H9 (cell line): Measurements from ENCODE around the gene PLCH2. TPM values are rescaled to one million over a fixed set of nuclear protein-coding genes. Genes with fewer than 3 reads are reported as not detected.

ENCODE experiments used
- DNase-seq: peaks from one replicate; pipeline ENCODE4 v3.0.0-alpha.2; 2017
- H2AFZ ChIP-seq: one replicate; pipeline ENCODE4 v1.6.1; 2013; ENCODE audit warnings: mild to moderate bottlenecking, low read length, control low read depth, moderate library complexity
- H2AK5ac ChIP-seq: 2 replicates; pipeline ENCODE4 v1.6.1; 2013; ENCODE audit warnings: low read length, control low read depth, mixed read lengths; ENCODE audit not compliant: insufficient read length
- H2BK120ac ChIP-seq: one replicate; pipeline ENCODE4 v1.6.1; 2013; ENCODE audit warnings: low read depth, mild to moderate bottlenecking, low read length, control low read depth, inconsistent platforms; ENCODE audit not compliant: poor library complexity, severe bottlenecking
- H2BK12ac ChIP-seq: 2 replicates; pipeline ENCODE4 v1.6.1; 2013; ENCODE audit warnings: low read length, control low read depth, mixed read lengths, low read depth; ENCODE audit not compliant: insufficient read length
- H2BK15ac ChIP-seq: 2 replicates; pipeline ENCODE4 v1.6.1; 2013; ENCODE audit warnings: low read depth, low read length, control low read depth
- H2BK20ac ChIP-seq: one replicate; pipeline ENCODE4 v1.6.1; 2013; ENCODE audit warnings: low read depth, mild to moderate bottlenecking, low read length, control low read depth, inconsistent platforms; ENCODE audit not compliant: poor library complexity, severe bottlenecking
- H2BK5ac ChIP-seq: 2 replicates; pipeline ENCODE4 v1.6.1; 2013; ENCODE audit warnings: low read length, control low read depth, mixed read lengths; ENCODE audit not compliant: insufficient read length
- H3K14ac ChIP-seq: 2 replicates; pipeline ENCODE4 v1.6.1; 2013; ENCODE audit warnings: low read length, control low read depth; ENCODE audit not compliant: insufficient read depth
- H3K18ac ChIP-seq: 2 replicates; pipeline ENCODE4 v1.6.1; 2013; ENCODE audit warnings: low read depth, mild to moderate bottlenecking, mixed read lengths, low read length, control low read depth; ENCODE audit not compliant: insufficient read length
- H3K23ac ChIP-seq: 2 replicates; pipeline ENCODE4 v1.6.1; 2013; ENCODE audit warnings: low read length, control low read depth, mixed read lengths, low read depth; ENCODE audit not compliant: insufficient read length
- H3K23me2 ChIP-seq: 2 replicates; pipeline ENCODE4 v1.6.1; 2013; ENCODE audit warnings: low read depth, mild to moderate bottlenecking, mixed read lengths, low read length, control low read depth; ENCODE audit not compliant: insufficient read length, poor library complexity, severe bottlenecking
- H3K27ac ChIP-seq: 2 replicates; pipeline ENCODE4 v1.5.1; 2013; ENCODE audit warnings: low read length, control low read depth, mixed read lengths, low read depth; ENCODE audit not compliant: insufficient read length
- H3K27me3 ChIP-seq: 2 replicates; pipeline ENCODE4 v1.6.1; 2013; ENCODE audit warnings: low read length, control low read depth, inconsistent platforms; ENCODE audit not compliant: insufficient read depth
- H3K4ac ChIP-seq: 2 replicates; pipeline ENCODE4 v1.6.1; 2013; ENCODE audit warnings: low read depth, mild to moderate bottlenecking, control low read depth, inconsistent platforms, low read length, moderate library complexity
- H3K4me1 ChIP-seq: 2 replicates; pipeline ENCODE4 v1.6.1; 2013; ENCODE audit warnings: low read length, control low read depth, inconsistent platforms; ENCODE audit not compliant: insufficient read depth
- H3K4me2 ChIP-seq: 2 replicates; pipeline ENCODE4 v1.6.1; 2013; ENCODE audit warnings: low read length, control low read depth, mixed read lengths; ENCODE audit not compliant: insufficient read length, insufficient read depth
- H3K56ac ChIP-seq: 2 replicates; pipeline ENCODE4 v1.6.1; 2013; ENCODE audit warnings: low read depth, mild to moderate bottlenecking, mixed read lengths, low read length, control low read depth; ENCODE audit not compliant: insufficient read length
- H3K79me1 ChIP-seq: 2 replicates; pipeline ENCODE4 v1.6.1; 2013; ENCODE audit warnings: low read depth, mild to moderate bottlenecking, moderate library complexity, low read length, control low read depth, inconsistent platforms; ENCODE audit not compliant: insufficient read depth, poor library complexity, severe bottlenecking
- H3K79me2 ChIP-seq: 2 replicates; pipeline ENCODE4 v1.6.1; 2013; ENCODE audit warnings: low read length, control low read depth, inconsistent platforms; ENCODE audit not compliant: insufficient read depth
- H3K9ac ChIP-seq: 2 replicates; pipeline ENCODE4 v1.6.1; 2013; ENCODE audit warnings: low read length, control low read depth, mixed read lengths; ENCODE audit not compliant: insufficient read length; ENCODE audit errors: extremely low read depth
- H3K9me3 ChIP-seq: one replicate; pipeline ENCODE4 v1.6.1; 2013; ENCODE audit warnings: low read depth, low read length, inconsistent platforms; ENCODE audit not compliant: control insufficient read depth
- H3T11ph ChIP-seq: one replicate; pipeline ENCODE4 v1.6.1; 2013; ENCODE audit warnings: mild to moderate bottlenecking, low read length, control low read depth, inconsistent platforms
- H4K20me1 ChIP-seq: one replicate; pipeline ENCODE4 v1.6.1; 2013; ENCODE audit not compliant: control insufficient read depth, insufficient read length, insufficient read depth
- H4K5ac ChIP-seq: 2 replicates; pipeline ENCODE4 v1.6.1; 2013; ENCODE audit warnings: low read depth, mild to moderate bottlenecking, mixed read lengths, low read length, control low read depth; ENCODE audit not compliant: insufficient read length
- H4K8ac ChIP-seq: replicated peaks from 2 replicates; pipeline ENCODE4 v1.6.1; 2013; ENCODE audit warnings: low read length, control low read depth, mixed read lengths, low read depth; ENCODE audit not compliant: insufficient read length
- H4K91ac ChIP-seq: 2 replicates; pipeline ENCODE4 v1.6.1; 2013; ENCODE audit warnings: low read depth, mild to moderate bottlenecking, moderate library complexity, mixed read lengths, low read length, control low read depth; ENCODE audit not compliant: insufficient read length
- H3K27ac Mint-ChIP-seq, 3 experiments: 2 replicates in 2 of 3; 3 replicates in 1 of 3; pipeline ENCODE4 v1.8.0; 2020 to 2021; ENCODE audit warnings: mixed read lengths in 3 of 3, mild to moderate bottlenecking in 1 of 3, moderate library complexity in 1 of 3
- H3K27me3 Mint-ChIP-seq: 2 replicates; pipeline ENCODE4 v1.8.0; 2021; ENCODE audit warnings: low read depth, mild to moderate bottlenecking, moderate library complexity, mixed read lengths
- H3K36me3 Mint-ChIP-seq, 3 experiments: 2 replicates in 2 of 3; 3 replicates in 1 of 3; pipeline ENCODE4 v1.8.0; 2020 to 2021; ENCODE audit warnings: low read depth in 3 of 3, mixed read lengths in 3 of 3; ENCODE audit not compliant: insufficient read depth in 1 of 3
- H3K4me1 Mint-ChIP-seq, 2 experiments: 2 replicates each; pipeline ENCODE4 v1.8.0; 2020; ENCODE audit warnings: mixed read lengths in 2 of 2
- H3K4me3 Mint-ChIP-seq, 2 experiments: 2 replicates in 1 of 2; 3 replicates in 1 of 2; pipeline ENCODE4 v1.8.0; 2020 to 2021; ENCODE audit warnings: mild to moderate bottlenecking in 2 of 2, mixed read lengths in 2 of 2, moderate library complexity in 1 of 2
- H3K9me3 Mint-ChIP-seq, 2 experiments: 2 replicates in 1 of 2; 3 replicates in 1 of 2; pipeline ENCODE4 v1.8.0; 2020; ENCODE audit warnings: mild to moderate bottlenecking in 2 of 2, mixed read lengths in 2 of 2, moderate library complexity in 1 of 2
- CTCF ChIP-seq: fragments of 200-600 bp; sonication (generic); conservative IDR thresholded peaks from 3 replicates; pipeline ENCODE4 v1.8.0; 2021; ENCODE audit warnings: antibody characterized with exemption, mild to moderate bottlenecking
- WGBS: extraction: QIAGEN DNeasy Blood & Tissue Kit; methylation state at CpG from one replicate; pipeline ENCODE4 v1.1.7; 2013; ENCODE audit warnings: missing lambda C conversion rate, low lambda C conversion rate, mixed read lengths; ENCODE audit not compliant: insufficient read length; ENCODE audit errors: extremely low coverage; 5-methylcytosine and 5-hydroxymethylcytosine counted together
- total RNA-seq: library from RNA; stranded (reverse); gene quantifications from 2 replicates; pipeline ENCODE4 v1.2.1, GENCODE V29; 2021

PLCH2 gene
- total RNA-seq, 1 experiment from 2014 or later: 0.09 TPM

GRCh38 chr1:2504225-2504948 is 28.3 kb downstream of the PLCH2 start:
- Histone ChIP-seq H3K4ac (no peak overlapping the region), H3K27me3 (no peaks in the 10 kb centered on the region), H2BK120ac (no peak overlapping the region), H3K9me3 (no peaks in the 10 kb centered on the region), H3T11ph (no peak overlapping the region), H2BK5ac (no peak overlapping the region), H3K79me1 (no peaks in the 10 kb centered on the region), H2BK15ac (no peak overlapping the region; the same call in 1 of the 2 replicates), H3K23me2 (no peaks in the 10 kb centered on the region), H4K8ac (no peak overlapping the region), H3K4me2 (no peak overlapping the region), H3K18ac (no peak overlapping the region), H2AK5ac (no peak overlapping the region), H3K56ac (no peak overlapping the region), H3K14ac (no peak overlapping the region), H3K79me2 (no peaks in the 10 kb centered on the region), H4K91ac (no peak overlapping the region), H3K9ac (no peak overlapping the region), H2BK12ac (no peak overlapping the region), H3K4me1 (no peaks in the 10 kb centered on the region), H3K27ac (no peak overlapping the region), H4K20me1 (no peaks in the 10 kb centered on the region), H3K23ac (no peak overlapping the region), H2BK20ac (no peak overlapping the region), H4K5ac (no peak overlapping the region), H2AFZ (no peak overlapping the region)
- Mint-ChIP-seq H3K27me3 (peaks cover 5% of the 10 kb centered on the region), H3K4me3 (no peak overlapping the region), H3K27ac (no peak overlapping the region), H3K4me1 (no peaks in the 10 kb centered on the region), H3K36me3 (peaks cover 3 to 14% (median 10%) of the 10 kb centered on the region in 3 experiments; a peak in 6 of 7 replicates), H3K9me3 (no peaks in the 10 kb centered on the region)
- no peak for TF ChIP-seq CTCF
- no peak for DNase-seq
- WGBS: no CpG with 5 or more reads among the region's 36 CpGs
